SK-N-SH (cell line): Measurements from ENCODE around the gene TAOK2. TPM values are rescaled to one million over a fixed set of nuclear protein-coding genes. Genes with fewer than 3 reads are reported as not detected.

Experiments used
- CTCF ChIA-PET: fragments of 300-600, 350-600 bp; formaldehyde crosslinking; extraction: SDS; loops from one replicate; lab custom pipeline; 2021; lab: Yijun Ruan, JAX
- POLR2A ChIA-PET: fragments of 350-600 bp; sonication (Branson Sonifier 250); formaldehyde crosslinking; extraction: SDS; loops from one replicate; lab custom pipeline; 2020; ENCODE audit warnings: antibody characterized with exemption, inconsistent platforms; lab: Yijun Ruan, JAX
- DNase-seq: peaks from one replicate; pipeline ENCODE4 v3.0.0; 2012
- H2AFZ ChIP-seq: fragments of 200-600 bp; sonication (generic); 2 replicates; pipeline ENCODE4 v1.8.1; 2016; ENCODE audit warnings: antibody characterized with exemption, mild to moderate bottlenecking, low read depth
- H3F3A ChIP-seq: fragments of 200-600 bp; sonication (generic); replicated peaks from 2 replicates; pipeline ENCODE3; 2016; ENCODE audit warnings: antibody characterized with exemption, mild to moderate bottlenecking; ENCODE audit not compliant: insufficient read depth
- H3K27ac ChIP-seq, 2 experiments: fragments of 200-500 bp in 1 of 2; fragments of 200-600 bp in 1 of 2; sonication (Bioruptor generic) in 1 of 2; sonication (generic), shearing (Covaris generic) in 1 of 2; 2 replicates each; pipeline versions ENCODE4 v1.5.1 to v1.6.1; 2014 to 2016; ENCODE audit warnings: low read depth in 2 of 2, inconsistent platforms in 1 of 2, low read length in 1 of 2, mild to moderate bottlenecking in 1 of 2, mixed read lengths in 1 of 2
- H3K27me3 ChIP-seq: fragments of 200-600 bp; sonication (generic), shearing (Covaris generic); 2 replicates; pipeline ENCODE4 v1.6.1; 2016; ENCODE audit warnings: mixed run types; ENCODE audit not compliant: insufficient read depth
- H3K36me3 ChIP-seq, 2 experiments: fragments of 200-500 bp in 1 of 2; fragments of 200-600 bp in 1 of 2; sonication (Bioruptor generic) in 1 of 2; sonication (generic) in 1 of 2; replicated peaks in 1 of 2; 2 replicates each; pipeline versions ENCODE3 to v1.5.1; 2014 to 2016; ENCODE audit warnings: low read length in 1 of 2, mild to moderate bottlenecking in 1 of 2; ENCODE audit not compliant: insufficient read depth in 2 of 2, control insufficient read depth in 1 of 2
- H3K4me1 ChIP-seq, 2 experiments: fragments of 200-500 bp in 1 of 2; fragments of 200-600 bp in 1 of 2; sonication (Bioruptor generic) in 1 of 2; sonication (generic), shearing (Covaris generic) in 1 of 2; 2 replicates each; pipeline versions ENCODE4 v1.5.1 to v1.6.1; 2014 to 2016; ENCODE audit warnings: low read depth in 1 of 2, low read length in 1 of 2, mixed run types in 1 of 2; ENCODE audit not compliant: insufficient read depth in 2 of 2, control insufficient read depth in 1 of 2
- H3K4me2 ChIP-seq: fragments of 200-600 bp; sonication (generic), shearing (Covaris generic); 2 replicates; pipeline ENCODE4 v1.6.1; 2017; ENCODE audit warnings: mixed run types
- H3K4me3 ChIP-seq, 2 experiments: fragments of 200-500 bp in 1 of 2; fragments of 200-600 bp in 1 of 2; sonication (Bioruptor generic) in 1 of 2; sonication (generic), shearing (Covaris generic) in 1 of 2; 2 replicates each; pipeline versions ENCODE4 v1.5.1 to v1.8.1; 2014 to 2016; ENCODE audit warnings: low read depth in 2 of 2, inconsistent platforms in 1 of 2, low read length in 1 of 2, mild to moderate bottlenecking in 1 of 2, mixed read lengths in 1 of 2, moderate library complexity in 1 of 2
- H3K79me2 ChIP-seq: fragments of 200-600 bp; sonication (generic); 2 replicates; pipeline ENCODE4 v1.8.1; 2017; ENCODE audit warnings: mild to moderate bottlenecking; ENCODE audit not compliant: insufficient read depth
- H3K9ac ChIP-seq: fragments of 200-600 bp; sonication (generic); 2 replicates; pipeline ENCODE4 v1.6.1; 2017; ENCODE audit warnings: mixed run types
- H3K9me2 ChIP-seq: fragments of 200-600 bp; sonication (generic); 2 replicates; pipeline ENCODE4 v1.6.1; 2017; ENCODE audit warnings: mixed run types
- H3K9me3 ChIP-seq: fragments of 200-600 bp; sonication (generic); 2 replicates; pipeline ENCODE4 v1.6.1; 2017; ENCODE audit warnings: mixed run types, mild to moderate bottlenecking, moderate library complexity
- H4K20me1 ChIP-seq: fragments of 200-600 bp; sonication (generic); 2 replicates; pipeline ENCODE4 v1.6.1; 2017; ENCODE audit warnings: mild to moderate bottlenecking, mixed run types; ENCODE audit not compliant: insufficient read depth
- ELF1 ChIP-seq: IDR thresholded peaks from 2 replicates; pipeline ENCODE4 v1.4.0; 2012
- EP300 ChIP-seq, 2 experiments: IDR thresholded peaks; 2 replicates each; pipeline versions ENCODE4 v1.4.0 to v1.6.1; 2012; ENCODE audit warnings: borderline replicate concordance in 1 of 2, low read depth in 1 of 2, low read length in 1 of 2
- FOXM1 ChIP-seq: IDR thresholded peaks from 2 replicates; pipeline ENCODE4 v1.4.0; 2012; ENCODE audit warnings: low read depth, mild to moderate bottlenecking
- MEF2A ChIP-seq: IDR thresholded peaks from 2 replicates; pipeline ENCODE4 v1.4.0; 2012; ENCODE audit warnings: low read depth, borderline replicate concordance
- RAD21 ChIP-seq: IDR thresholded peaks from 2 replicates; pipeline ENCODE4 v1.6.1; 2012; ENCODE audit warnings: mild to moderate bottlenecking, low read length
- RFX5 ChIP-seq: IDR thresholded peaks from 2 replicates; pipeline ENCODE4 v1.6.1; 2012; ENCODE audit warnings: mild to moderate bottlenecking, improper control_type of control experiment, low read length
- RXRA ChIP-seq: IDR thresholded peaks from 2 replicates; pipeline ENCODE4 v1.4.0; 2012; ENCODE audit warnings: low read depth, mild to moderate bottlenecking, borderline replicate concordance
- TAF1 ChIP-seq: IDR thresholded peaks from 2 replicates; pipeline ENCODE4 v1.6.1; 2012; ENCODE audit warnings: low read depth, mild to moderate bottlenecking, low read length, moderate library complexity, borderline replicate concordance
- TCF12 ChIP-seq: IDR thresholded peaks from 2 replicates; pipeline ENCODE4 v1.4.0; 2012
- YY1 ChIP-seq: IDR thresholded peaks from 2 replicates; pipeline ENCODE4 v1.4.0; 2012; ENCODE audit warnings: low read depth, mild to moderate bottlenecking
- WGBS: methylation state at CpG from one replicate; pipeline ENCODE4 v1.1.6; 2017; ENCODE audit warnings: low lambda C conversion rate; 5-methylcytosine and 5-hydroxymethylcytosine counted together
- polyA plus RNA-seq, 3 experiments: library from polyadenylated mRNA; depleted of rRNA; stranded (reverse); fragments of >200 nt; gene quantifications; 2 replicates each; pipeline ENCODE4 v1.2.3, GENCODE V29; 2012
- TF ChIP-seq, protein P1 (sequence below): IDR thresholded peaks from 2 replicates; pipeline ENCODE4 v1.6.1; 2012; ENCODE audit warnings: mild to moderate bottlenecking, low read depth, low read length, moderate library complexity
- TF ChIP-seq, protein P2 (sequence below): IDR thresholded peaks from 2 replicates; pipeline ENCODE4 v1.4.0; 2012; ENCODE audit warnings: low read depth, borderline replicate concordance
- TF ChIP-seq, protein P3 (sequence below): fragments of 200-600 bp; sonication (generic); IDR thresholded peaks from 2 replicates; pipeline ENCODE4 v1.6.1; 2017; ENCODE audit warnings: antibody characterized with exemption, mild to moderate bottlenecking, moderate library complexity

Gene TAOK2
- polyA plus RNA-seq, 1 of the 3 experiments (the other 2 are of a cell fraction), result 21.9 TPM

DNA sequence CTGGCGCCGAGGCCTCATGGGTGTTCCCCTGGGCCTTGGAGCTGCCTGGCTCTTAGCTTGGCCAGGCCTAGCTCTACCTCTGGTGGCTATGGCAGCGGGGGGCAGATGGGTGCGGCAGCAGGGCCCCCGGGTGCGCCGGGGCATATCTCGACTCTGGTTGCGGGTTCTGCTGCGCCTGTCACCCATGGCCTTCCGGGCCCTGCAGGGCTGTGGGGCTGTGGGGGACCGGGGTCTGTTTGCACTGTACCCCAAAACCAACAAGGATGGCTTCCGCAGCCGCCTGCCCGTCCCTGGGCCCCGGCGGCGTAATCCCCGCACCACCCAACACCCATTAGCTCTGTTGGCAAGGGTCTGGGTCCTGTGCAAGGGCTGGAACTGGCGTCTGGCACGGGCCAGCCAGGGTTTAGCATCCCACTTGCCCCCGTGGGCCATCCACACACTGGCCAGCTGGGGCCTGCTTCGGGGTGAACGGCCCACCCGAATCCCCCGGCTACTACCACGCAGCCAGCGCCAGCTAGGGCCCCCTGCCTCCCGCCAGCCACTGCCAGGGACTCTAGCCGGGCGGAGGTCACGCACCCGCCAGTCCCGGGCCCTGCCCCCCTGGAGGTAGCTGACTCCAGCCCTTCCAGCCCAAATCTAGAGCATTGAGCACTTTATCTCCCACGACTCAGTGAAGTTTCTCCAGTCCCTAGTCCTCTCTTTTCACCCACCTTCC, 13.9 kb downstream of the TAOK2 start:
- Histone ChIP-seq H3K9me3 (no peaks in the 10 kb centered on the region), H3K27me3 (no peaks in the 10 kb centered on the region), H3K9ac (no peak overlapping the region), H3K36me3 (peaks cover 19 to 95% of the 10 kb centered on the region in 2 experiments), H3K4me2 (no peak overlapping the region), H3K9me2 (no peaks in the 10 kb centered on the region), H3K4me3 (no peak overlapping the region), H3K4me1 (no peaks in the 10 kb centered on the region), H3F3A (peaks cover 4% of the 10 kb centered on the region), H3K79me2 (no peaks in the 10 kb centered on the region), H2AFZ (no peak overlapping the region), H3K27ac (no peak overlapping the region), H4K20me1 (no peaks in the 10 kb centered on the region)
- no peak for DNase-seq
- 95% methylated on average over 9 of the region's 35 CpGs for WGBS
- POLR2A ChIA-PET, result interaction anchor here (3.2 kb wide), 1 partner anchor 11 kb away, joined by 7 read pairs; no protein-coding TSS in a partner anchor
- TF ChIP-seq MEF2A (no peak), RAD21 (no peak), RXRA (no peak), FOXM1 (no peak), EP300 (IDR thresholded peaks at IDR 0.05; ENCODE audit: borderline replicate concordance in 1 of 2, low read depth in 1 of 2, low read length in 1 of 2) (no peak), YY1 (no peak), TCF12 (no peak), ELF1 (no peak), RFX5 (no peak), TAF1 (no peak)
- TF ChIP-seq, protein P1, sequence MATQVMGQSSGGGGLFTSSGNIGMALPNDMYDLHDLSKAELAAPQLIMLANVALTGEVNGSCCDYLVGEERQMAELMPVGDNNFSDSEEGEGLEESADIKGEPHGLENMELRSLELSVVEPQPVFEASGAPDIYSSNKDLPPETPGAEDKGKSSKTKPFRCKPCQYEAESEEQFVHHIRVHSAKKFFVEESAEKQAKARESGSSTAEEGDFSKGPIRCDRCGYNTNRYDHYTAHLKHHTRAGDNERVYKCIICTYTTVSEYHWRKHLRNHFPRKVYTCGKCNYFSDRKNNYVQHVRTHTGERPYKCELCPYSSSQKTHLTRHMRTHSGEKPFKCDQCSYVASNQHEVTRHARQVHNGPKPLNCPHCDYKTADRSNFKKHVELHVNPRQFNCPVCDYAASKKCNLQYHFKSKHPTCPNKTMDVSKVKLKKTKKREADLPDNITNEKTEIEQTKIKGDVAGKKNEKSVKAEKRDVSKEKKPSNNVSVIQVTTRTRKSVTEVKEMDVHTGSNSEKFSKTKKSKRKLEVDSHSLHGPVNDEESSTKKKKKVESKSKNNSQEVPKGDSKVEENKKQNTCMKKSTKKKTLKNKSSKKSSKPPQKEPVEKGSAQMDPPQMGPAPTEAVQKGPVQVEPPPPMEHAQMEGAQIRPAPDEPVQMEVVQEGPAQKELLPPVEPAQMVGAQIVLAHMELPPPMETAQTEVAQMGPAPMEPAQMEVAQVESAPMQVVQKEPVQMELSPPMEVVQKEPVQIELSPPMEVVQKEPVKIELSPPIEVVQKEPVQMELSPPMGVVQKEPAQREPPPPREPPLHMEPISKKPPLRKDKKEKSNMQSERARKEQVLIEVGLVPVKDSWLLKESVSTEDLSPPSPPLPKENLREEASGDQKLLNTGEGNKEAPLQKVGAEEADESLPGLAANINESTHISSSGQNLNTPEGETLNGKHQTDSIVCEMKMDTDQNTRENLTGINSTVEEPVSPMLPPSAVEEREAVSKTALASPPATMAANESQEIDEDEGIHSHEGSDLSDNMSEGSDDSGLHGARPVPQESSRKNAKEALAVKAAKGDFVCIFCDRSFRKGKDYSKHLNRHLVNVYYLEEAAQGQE, result no peak
- TF ChIP-seq, protein P2, sequence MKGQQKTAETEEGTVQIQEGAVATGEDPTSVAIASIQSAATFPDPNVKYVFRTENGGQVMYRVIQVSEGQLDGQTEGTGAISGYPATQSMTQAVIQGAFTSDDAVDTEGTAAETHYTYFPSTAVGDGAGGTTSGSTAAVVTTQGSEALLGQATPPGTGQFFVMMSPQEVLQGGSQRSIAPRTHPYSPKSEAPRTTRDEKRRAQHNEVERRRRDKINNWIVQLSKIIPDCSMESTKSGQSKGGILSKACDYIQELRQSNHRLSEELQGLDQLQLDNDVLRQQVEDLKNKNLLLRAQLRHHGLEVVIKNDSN, result no peak
- TF ChIP-seq, protein P3, sequence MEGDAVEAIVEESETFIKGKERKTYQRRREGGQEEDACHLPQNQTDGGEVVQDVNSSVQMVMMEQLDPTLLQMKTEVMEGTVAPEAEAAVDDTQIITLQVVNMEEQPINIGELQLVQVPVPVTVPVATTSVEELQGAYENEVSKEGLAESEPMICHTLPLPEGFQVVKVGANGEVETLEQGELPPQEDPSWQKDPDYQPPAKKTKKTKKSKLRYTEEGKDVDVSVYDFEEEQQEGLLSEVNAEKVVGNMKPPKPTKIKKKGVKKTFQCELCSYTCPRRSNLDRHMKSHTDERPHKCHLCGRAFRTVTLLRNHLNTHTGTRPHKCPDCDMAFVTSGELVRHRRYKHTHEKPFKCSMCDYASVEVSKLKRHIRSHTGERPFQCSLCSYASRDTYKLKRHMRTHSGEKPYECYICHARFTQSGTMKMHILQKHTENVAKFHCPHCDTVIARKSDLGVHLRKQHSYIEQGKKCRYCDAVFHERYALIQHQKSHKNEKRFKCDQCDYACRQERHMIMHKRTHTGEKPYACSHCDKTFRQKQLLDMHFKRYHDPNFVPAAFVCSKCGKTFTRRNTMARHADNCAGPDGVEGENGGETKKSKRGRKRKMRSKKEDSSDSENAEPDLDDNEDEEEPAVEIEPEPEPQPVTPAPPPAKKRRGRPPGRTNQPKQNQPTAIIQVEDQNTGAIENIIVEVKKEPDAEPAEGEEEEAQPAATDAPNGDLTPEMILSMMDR, result no peak
- CTCF ChIA-PET, result interaction anchor here (3.4 kb wide), 1 partner anchor 10 kb away, joined by 13 read pairs; no protein-coding TSS in a partner anchor
